Omental fat pad (tissue), 4 donors: Measurements from ENCODE around the gene UBE2G1. TPM values are rescaled to one million over a fixed set of nuclear protein-coding genes. Genes with fewer than 3 reads are reported as not detected.

Source experiments
- ATAC-seq: fragments of 150-250 bp; one replicate; pipeline ENCODE4 v1.9.1; 2016; ENCODE audit warnings: mild to moderate bottlenecking, moderate library complexity; ENCODE audit not compliant: low FRiP score
- DNase-seq: peaks from one replicate; pipeline ENCODE4 v3.0.0-alpha.2; 2019; ENCODE audit warnings: low spot score
- CTCF ChIP-seq, 3 donors: fragments of 450-650 bp; IDR thresholded peaks; one replicate each; pipeline ENCODE4 v1.5.1; 2016 to 2017; ENCODE audit warnings: antibody characterized with exemption in 3 of 3, mild to moderate bottlenecking in 3 of 3, moderate library complexity in 2 of 3
- total RNA-seq, 4 donors: library from RNA; depleted of rRNA; stranded (reverse); fragments of >200 nt; gene quantifications; one replicate each; pipeline ENCODE4 v1.1.0, GENCODE V29; 2016

The UBE2G1 gene
- total RNA-seq, 4 donors from 2014 or later = 34.7 to 45.6 (median 40.3) TPM

GRCh38 chr17:4406386-4406785 lies 39.9 kb upstream of the UBE2G1 start:
- DNase-seq (no peak), ATAC-seq (no peak)
- no peak for TF ChIP-seq CTCF (IDR thresholded peaks at IDR 0.05)

GRCh38 chr17:4405699-4406098 lies 39.2 kb upstream of the UBE2G1 start:
- TF ChIP-seq CTCF (IDR thresholded peaks at IDR 0.05) = no peak
- ATAC-seq = no peak
- no peak for DNase-seq

- ATAC-seq (no peak), DNase-seq (no peak)
- TF ChIP-seq CTCF (IDR thresholded peaks at IDR 0.05) = no peak
These were observed 38.7 kb upstream of the UBE2G1 start for GRCh38 chr17:4405038-4405669.

- DNase-seq = no peak
- no peak for ATAC-seq
- TF ChIP-seq CTCF (IDR thresholded peaks at IDR 0.05) = no peak
These were observed 31.4 kb upstream of the UBE2G1 start for GRCh38 chr17:4397840-4398239.

- no peak for TF ChIP-seq CTCF (IDR thresholded peaks at IDR 0.05)
- ATAC-seq (no peak), DNase-seq (no peak)
These were observed 28.6 kb upstream of the UBE2G1 start for GRCh38 chr17:4395111-4395478.

- TF ChIP-seq CTCF (IDR thresholded peaks at IDR 0.05) = no peak
- ATAC-seq (no peak), DNase-seq (no peak)
These were observed 28.0 kb upstream of the UBE2G1 start for GRCh38 chr17:4394208-4395110.

GRCh38 chr17:4393806-4394205 lies 27.3 kb upstream of the UBE2G1 start:
- no peak for TF ChIP-seq CTCF (IDR thresholded peaks at IDR 0.05)
- DNase-seq = no peak
- no peak for ATAC-seq
